ENCODE measurements around the gene CHST11.
A peak's percentile ranks its signal among the peaks of the same experiment; 100 is the strongest.

CHST11 gene

GRCh38 chr12:104657726-104658484 is 201.2 kb downstream of the CHST11 start:
- DNase-seq, result no peak

GRCh38 chr12:104659058-104659457 is 202.3 kb downstream of the CHST11 start:
- DNase-seq, result no peak

GRCh38 chr12:104662203-104662602 is 205.5 kb downstream of the CHST11 start:
- DNase-seq, result no peak

- DNase-seq, result no peak
Observed at GRCh38 chr12:104662908-104663307, 206.2 kb downstream of the CHST11 start.

GRCh38 chr12:104664351-104664750 is 207.6 kb downstream of the CHST11 start:
- DNase-seq, result no peak

- DNase-seq, result no peak
Observed at GRCh38 chr12:104665296-104665695, 208.5 kb downstream of the CHST11 start.

- DNase-seq, result no peak
Observed at GRCh38 chr12:104667139-104667538, 210.4 kb downstream of the CHST11 start.

- DNase-seq, result no peak
Observed at GRCh38 chr12:104668274-104668718, 211.5 kb downstream of the CHST11 start.

GRCh38 chr12:104669089-104669721 is 212.5 kb downstream of the CHST11 start:
- peak; percentile 56 for DNase-seq

- no peak for DNase-seq
Observed at GRCh38 chr12:104669851-104670337, 213.1 kb downstream of the CHST11 start.

- DNase-seq, result no peak
Observed at GRCh38 chr12:104670439-104671408, 214.0 kb downstream of the CHST11 start.

- no peak for DNase-seq
Observed at GRCh38 chr12:104671409-104672095, 214.8 kb downstream of the CHST11 start.

- DNase-seq, result no peak
Observed at GRCh38 chr12:104672096-104672445, 215.3 kb downstream of the CHST11 start.

- no peak for DNase-seq
Observed at GRCh38 chr12:104672501-104673265, 215.9 kb downstream of the CHST11 start.

- DNase-seq, result no peak
Observed at GRCh38 chr12:104673294-104673693, 216.5 kb downstream of the CHST11 start.

GRCh38 chr12:104673696-104674482 is 217.1 kb downstream of the CHST11 start:
- DNase-seq, result no peak

GRCh38 chr12:104676636-104677035 is 219.9 kb downstream of the CHST11 start:
- DNase-seq, result no peak

GRCh38 chr12:104677441-104678089 is 220.8 kb downstream of the CHST11 start:
- DNase-seq, result no peak

GRCh38 chr12:104680070-104680469 is 223.3 kb downstream of the CHST11 start:
- no peak for DNase-seq

GRCh38 chr12:104680491-104680890 is 223.7 kb downstream of the CHST11 start:
- no peak for DNase-seq
